ENCODE data around the gene KRT13. TPM values are rescaled to one million over a fixed set of nuclear protein-coding genes. Genes with fewer than 3 reads are reported as not detected.

The KRT13 gene
- total RNA-seq, 4 donors from 2014 or later = not detected

- TF ChIP-seq, protein P1, sequence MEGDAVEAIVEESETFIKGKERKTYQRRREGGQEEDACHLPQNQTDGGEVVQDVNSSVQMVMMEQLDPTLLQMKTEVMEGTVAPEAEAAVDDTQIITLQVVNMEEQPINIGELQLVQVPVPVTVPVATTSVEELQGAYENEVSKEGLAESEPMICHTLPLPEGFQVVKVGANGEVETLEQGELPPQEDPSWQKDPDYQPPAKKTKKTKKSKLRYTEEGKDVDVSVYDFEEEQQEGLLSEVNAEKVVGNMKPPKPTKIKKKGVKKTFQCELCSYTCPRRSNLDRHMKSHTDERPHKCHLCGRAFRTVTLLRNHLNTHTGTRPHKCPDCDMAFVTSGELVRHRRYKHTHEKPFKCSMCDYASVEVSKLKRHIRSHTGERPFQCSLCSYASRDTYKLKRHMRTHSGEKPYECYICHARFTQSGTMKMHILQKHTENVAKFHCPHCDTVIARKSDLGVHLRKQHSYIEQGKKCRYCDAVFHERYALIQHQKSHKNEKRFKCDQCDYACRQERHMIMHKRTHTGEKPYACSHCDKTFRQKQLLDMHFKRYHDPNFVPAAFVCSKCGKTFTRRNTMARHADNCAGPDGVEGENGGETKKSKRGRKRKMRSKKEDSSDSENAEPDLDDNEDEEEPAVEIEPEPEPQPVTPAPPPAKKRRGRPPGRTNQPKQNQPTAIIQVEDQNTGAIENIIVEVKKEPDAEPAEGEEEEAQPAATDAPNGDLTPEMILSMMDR (IDR thresholded peaks at IDR 0.05; ENCODE audit: low read depth) = no peak
Measured at GRCh38 chr17:41496803-41497484, 8.5 kb downstream of the KRT13 start.

- TF ChIP-seq, protein P1 (IDR thresholded peaks at IDR 0.05; ENCODE audit: low read depth) = no peak
Measured at GRCh38 chr17:41494524-41494923, 10.9 kb downstream of the KRT13 start.

DNA sequence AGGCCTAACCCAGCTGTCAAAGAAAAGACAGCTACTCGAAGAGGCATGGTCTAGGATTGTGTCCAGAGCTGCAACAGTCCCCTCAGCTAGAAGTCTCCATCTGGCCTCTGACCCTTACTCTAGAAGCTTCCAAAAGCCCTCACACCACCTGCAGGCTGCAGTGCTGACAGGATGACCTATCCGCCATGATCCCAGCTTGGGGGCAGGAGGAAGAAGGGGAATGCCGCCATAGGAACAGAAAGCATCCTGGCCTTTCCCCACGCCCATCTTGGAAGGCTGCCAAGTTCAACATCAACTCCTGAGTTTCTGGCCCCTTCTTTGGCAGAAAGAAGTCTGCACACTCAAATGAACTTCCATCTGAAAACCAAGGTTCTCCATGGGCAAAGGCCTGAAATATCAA is 12.6 kb downstream of the KRT13 start:
- TF ChIP-seq, protein P1 (IDR thresholded peaks at IDR 0.05; ENCODE audit: low read depth) = no peak

- TF ChIP-seq, protein P1 (IDR thresholded peaks at IDR 0.05; ENCODE audit: low read depth) = no peak
Measured at GRCh38 chr17:41492351-41492750, 13.1 kb downstream of the KRT13 start.

DNA sequence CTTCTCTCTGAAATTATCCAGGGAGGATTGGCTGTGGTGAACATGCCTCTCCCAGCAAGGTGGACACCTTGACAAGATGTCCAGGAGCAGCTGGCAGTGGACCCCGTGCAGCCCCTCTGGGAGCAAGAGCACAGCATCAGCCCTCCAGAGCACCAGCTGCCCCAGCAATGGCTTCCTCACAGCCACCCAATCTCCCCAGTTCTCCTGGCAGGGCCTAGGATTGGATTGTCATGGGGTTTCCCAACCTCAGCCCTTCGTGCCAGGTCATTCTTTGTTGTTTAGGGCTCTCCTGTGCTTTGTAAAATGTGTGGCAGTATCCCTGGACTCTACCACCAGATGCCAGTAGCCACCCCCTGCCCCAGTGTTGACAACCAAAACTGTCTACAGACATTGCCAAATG is 13.9 kb downstream of the KRT13 start:
- TF ChIP-seq, protein P1 (IDR thresholded peaks at IDR 0.05; ENCODE audit: low read depth) = no peak

DNA sequence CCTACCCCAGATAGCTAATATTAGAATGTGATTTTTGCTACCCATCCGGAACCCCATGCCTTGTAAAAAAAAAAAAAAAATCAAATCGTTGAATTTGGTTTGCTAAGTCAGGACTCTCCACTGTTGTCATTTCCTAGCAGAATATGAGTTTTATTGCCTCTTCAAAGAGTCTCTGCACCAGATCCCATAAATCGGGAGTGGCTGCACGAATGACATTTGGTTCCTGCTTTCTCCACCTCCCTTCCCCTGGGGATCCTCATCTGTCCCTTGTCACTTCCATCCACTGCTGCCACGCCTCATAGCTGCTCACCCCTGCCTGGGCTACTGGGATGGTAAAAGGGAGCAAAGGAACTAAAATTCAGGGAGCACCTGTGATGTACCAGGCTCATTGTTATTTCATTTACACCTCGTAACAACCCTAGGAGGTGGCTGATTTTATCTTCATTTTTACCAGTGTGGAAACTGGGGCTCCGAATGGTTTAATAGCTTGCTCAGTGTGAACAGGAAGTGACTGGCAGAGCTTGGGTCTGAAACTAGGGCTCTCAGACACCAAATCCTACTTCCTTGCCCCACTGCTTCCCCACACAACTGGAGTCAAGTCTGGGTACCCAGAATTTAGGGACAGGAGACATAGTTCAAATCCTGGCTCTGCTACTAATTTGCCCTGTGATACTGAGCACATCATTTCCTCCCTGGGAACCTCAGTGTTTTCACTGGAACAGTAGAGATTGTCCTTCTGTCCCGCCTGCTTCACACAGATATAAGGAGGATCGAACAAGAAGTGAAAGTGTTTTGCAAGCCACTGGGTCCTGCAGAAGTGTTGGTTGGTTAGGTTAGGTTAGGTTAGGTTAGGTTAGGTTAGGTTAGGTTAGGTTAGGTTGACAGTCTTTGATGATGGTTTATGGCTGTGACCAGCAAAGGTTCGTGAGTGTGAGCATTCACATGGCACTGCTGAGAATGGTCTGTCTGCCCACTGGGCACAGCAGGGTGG is 15.1 kb downstream of the KRT13 start:
- TF ChIP-seq, protein P1 (IDR thresholded peaks at IDR 0.05; ENCODE audit: low read depth) = no peak

GRCh38 chr17:41489531-41489930 is 15.9 kb downstream of the KRT13 start, which contains the start of gene KRT36:
Gene KRT36, minus strand, starts transcription at chr17:41489910. Its CDS starts 46 bp downstream, at chr17:41489864.
- TF ChIP-seq, protein P1 (IDR thresholded peaks at IDR 0.05; ENCODE audit: low read depth) = no peak

All from subcutaneous adipose tissue (tissue), 4 donors.